SK-N-MC (cell line): ENCODE measurements around the gene CNFN.

Source experiments
- EZH2 ChIP-seq: fragments of 200-600 bp; sonication (generic); IDR thresholded peaks from one replicate; pipeline ENCODE4 v1.6.1; 2017; ENCODE audit warnings: antibody characterized with exemption
- POLR2AphosphoS5 ChIP-seq: IDR thresholded peaks from 2 replicates; pipeline ENCODE4 v1.6.1; 2012; ENCODE audit warnings: mild to moderate bottlenecking, low read depth, low read length, borderline replicate concordance

- TF ChIP-seq EZH2 (no peak), POLR2AphosphoS5 (no peak)
These were observed 22.6 kb upstream of the CNFN start for GRCh38 chr19:42412661-42413076.
